Mononuclear cell (primary cell): Measurements from ENCODE around the gene PDE6C. TPM values are rescaled to one million over a fixed set of nuclear protein-coding genes. Genes with fewer than 3 reads are reported as not detected.

Source experiments
- H3K27me3 ChIP-seq: 2 replicates; pipeline ENCODE4 v1.6.0; 2011; ENCODE audit warnings: low read length, control low read depth; ENCODE audit not compliant: insufficient read depth
- H3K4me1 ChIP-seq: 2 replicates; pipeline ENCODE4 v1.5.1; 2011; ENCODE audit warnings: mild to moderate bottlenecking, low read length, control low read depth; ENCODE audit not compliant: insufficient read depth
- H3K4me3 ChIP-seq: 2 replicates; pipeline ENCODE4 v1.5.1; 2011; ENCODE audit warnings: mild to moderate bottlenecking, low read length, moderate library complexity
- H3K9me3 ChIP-seq: 2 replicates; pipeline ENCODE4 v1.5.1; 2011; ENCODE audit warnings: low read depth, mild to moderate bottlenecking, control low read depth, low read length
- total RNA-seq: library from RNA; depleted of rRNA; stranded (reverse); fragments of >200 nt; gene quantifications from one replicate; pipeline ENCODE4 v1.2.3, GENCODE V29; 2012

The PDE6C gene
- total RNA-seq, 1 donor = not detected

DNA sequence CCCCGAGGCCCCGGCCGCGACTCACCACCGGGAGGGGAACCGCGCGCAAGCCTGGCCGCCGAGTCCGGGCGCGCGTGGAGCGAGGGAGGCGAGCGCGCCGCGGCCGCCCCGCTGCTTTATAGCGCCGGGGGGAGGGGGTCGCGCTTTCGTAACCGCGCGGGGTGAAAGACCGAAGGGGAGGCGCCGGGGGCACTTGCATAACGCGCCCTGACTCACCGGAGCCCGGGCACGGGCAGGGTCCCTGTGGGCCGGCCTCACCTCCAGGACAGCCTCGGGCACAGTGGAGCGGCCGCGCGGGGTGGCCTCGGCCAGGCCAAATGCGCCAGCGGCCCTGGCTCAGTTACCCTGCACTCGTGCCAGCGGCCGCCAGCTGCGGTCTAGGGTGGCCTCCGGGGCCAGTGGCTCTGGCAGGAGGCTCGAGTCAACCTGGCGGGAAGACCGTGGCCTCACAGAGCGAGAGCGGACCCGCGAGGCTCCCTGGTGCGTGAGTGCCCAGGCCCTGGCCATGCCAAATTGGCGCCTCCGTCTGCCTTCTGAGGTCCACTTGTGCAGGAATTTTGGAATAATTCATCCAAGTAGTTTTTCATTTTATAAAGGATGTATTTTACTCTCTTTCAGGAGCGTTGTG is 11.1 kb upstream of the PDE6C start, which contains the start of gene RBP4:
RBP4 (minus strand) TSS at position 90 of the 628 bp plus-strand sequence. CDS start 207 bp downstream, outside the sequence.
- peaks cover 4% of the 10 kb centered on the region for H3K4me1 ChIP-seq
- no peak within 1 kb of the TSS for H3K4me3 ChIP-seq
- H3K27me3 ChIP-seq = peaks cover 47% of the 10 kb centered on the region
- no peaks in the 10 kb centered on the region for H3K9me3 ChIP-seq

DNA sequence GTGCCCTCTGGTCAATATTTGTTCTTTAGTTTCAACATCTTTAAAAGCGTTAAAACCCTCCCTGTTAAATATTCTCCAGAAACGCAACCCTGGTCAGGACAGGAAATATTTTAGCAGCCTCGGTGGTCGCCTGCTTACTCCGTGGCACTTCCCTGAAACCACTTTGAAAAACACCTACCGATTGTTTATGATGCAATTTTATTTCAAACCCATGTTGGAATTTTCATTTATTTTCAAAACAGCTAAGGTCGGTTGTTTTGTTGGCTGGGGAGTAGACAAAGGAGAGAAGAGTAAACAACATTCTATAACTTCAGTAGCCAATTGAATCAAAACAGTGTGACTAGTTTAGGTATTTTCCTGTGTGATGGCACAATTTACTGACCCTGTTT is 10.6 kb upstream of the PDE6C start:
- H3K9me3 ChIP-seq = no peaks in the 10 kb centered on the region
- H3K4me3 ChIP-seq = no peak overlapping the region
- peaks cover 52% of the 10 kb centered on the region for H3K27me3 ChIP-seq
- peaks cover 4% of the 10 kb centered on the region for H3K4me1 ChIP-seq

DNA sequence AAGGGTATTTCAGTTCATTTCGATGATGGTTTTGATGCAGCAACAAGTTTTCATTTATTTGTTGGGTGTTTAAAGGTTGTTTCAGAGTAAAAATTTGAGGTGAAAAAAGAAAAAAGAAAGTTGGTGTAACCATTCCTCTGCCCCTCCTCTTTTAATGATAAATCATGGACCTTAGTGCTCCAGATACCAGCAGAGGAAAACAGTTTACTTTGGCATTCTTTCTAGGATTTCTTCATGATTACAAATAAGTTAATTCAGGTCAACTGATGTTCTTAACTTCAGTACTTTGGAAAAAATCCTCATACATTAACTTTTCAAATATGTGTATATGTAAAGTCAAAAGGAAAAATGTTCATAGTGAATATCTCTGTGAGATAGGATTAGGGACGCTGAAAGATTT is 9.3 kb upstream of the PDE6C start:
- H3K27me3 ChIP-seq = peaks cover 54% of the 10 kb centered on the region
- H3K4me1 ChIP-seq = peaks cover 4% of the 10 kb centered on the region
- H3K4me3 ChIP-seq = no peak overlapping the region
- H3K9me3 ChIP-seq = no peaks in the 10 kb centered on the region

DNA sequence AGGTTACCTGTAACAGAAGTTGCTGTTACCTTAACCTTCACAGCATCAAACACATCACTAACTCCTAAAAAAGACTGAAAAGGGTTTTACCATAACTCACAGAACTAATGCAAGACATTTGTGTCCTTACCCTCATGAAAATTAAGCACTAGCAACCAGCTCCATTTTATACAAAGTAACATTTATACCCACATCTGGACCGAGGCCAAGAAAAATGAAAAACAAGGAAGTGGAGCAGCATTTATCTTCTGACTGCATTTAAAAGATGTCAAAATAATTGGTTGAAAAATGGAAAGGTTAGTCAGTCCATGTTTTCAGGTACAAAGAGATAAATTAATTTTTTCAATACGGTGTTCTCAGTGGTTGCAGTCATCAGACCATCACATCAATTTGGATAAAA is 8.2 kb upstream of the PDE6C start:
- H3K4me3 ChIP-seq = no peak overlapping the region
- H3K9me3 ChIP-seq = no peaks in the 10 kb centered on the region
- peaks cover 4% of the 10 kb centered on the region for H3K4me1 ChIP-seq
- H3K27me3 ChIP-seq = peaks cover 54% of the 10 kb centered on the region

DNA sequence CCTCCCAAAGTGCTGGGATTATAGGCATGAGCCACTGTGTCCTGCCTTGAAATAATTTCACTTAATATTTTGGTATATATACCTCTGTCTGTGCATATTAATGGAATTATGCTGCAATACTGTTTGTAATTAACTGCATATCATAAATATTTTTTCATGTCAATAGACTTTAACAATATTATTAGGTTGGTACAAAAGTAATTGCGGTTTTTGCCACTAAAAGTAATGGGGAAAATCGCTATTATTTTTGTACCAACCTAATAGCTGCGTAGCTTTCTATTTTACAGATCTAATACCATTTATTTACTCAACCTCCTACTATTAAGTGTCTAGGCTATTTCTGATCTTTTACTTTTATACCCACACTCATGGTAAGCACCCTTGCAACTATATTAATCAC is 3.9 kb upstream of the PDE6C start:
- Histone ChIP-seq H3K4me3 (no peak overlapping the region), H3K27me3 (peaks cover 23% of the 10 kb centered on the region), H3K4me1 (no peaks in the 10 kb centered on the region), H3K9me3 (no peaks in the 10 kb centered on the region)

DNA sequence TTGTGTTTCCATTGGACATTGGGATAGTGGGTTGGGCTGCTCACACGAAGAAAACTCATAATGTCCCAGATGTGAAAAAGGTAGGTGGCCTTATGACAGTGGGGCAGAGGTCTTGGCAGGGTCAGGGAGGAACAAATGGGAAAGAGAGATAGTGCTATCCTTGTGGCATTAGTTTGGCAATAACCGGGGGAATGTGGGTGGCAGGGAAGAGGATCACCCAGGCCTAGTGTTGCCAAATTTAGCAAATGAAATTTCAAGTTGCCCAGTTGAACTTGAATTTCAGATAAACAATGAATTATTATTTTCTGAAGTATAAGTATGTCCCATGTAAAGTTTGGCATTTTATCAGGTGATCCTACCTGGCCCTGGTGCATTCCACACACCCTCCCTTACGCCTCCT is 789 bp downstream of the PDE6C start:
- Histone ChIP-seq H3K4me1 (peaks cover 28% of the 10 kb centered on the region), H3K9me3 (no peaks in the 10 kb centered on the region), H3K27me3 (no peaks in the 10 kb centered on the region), H3K4me3 (no peak overlapping the region)

DNA sequence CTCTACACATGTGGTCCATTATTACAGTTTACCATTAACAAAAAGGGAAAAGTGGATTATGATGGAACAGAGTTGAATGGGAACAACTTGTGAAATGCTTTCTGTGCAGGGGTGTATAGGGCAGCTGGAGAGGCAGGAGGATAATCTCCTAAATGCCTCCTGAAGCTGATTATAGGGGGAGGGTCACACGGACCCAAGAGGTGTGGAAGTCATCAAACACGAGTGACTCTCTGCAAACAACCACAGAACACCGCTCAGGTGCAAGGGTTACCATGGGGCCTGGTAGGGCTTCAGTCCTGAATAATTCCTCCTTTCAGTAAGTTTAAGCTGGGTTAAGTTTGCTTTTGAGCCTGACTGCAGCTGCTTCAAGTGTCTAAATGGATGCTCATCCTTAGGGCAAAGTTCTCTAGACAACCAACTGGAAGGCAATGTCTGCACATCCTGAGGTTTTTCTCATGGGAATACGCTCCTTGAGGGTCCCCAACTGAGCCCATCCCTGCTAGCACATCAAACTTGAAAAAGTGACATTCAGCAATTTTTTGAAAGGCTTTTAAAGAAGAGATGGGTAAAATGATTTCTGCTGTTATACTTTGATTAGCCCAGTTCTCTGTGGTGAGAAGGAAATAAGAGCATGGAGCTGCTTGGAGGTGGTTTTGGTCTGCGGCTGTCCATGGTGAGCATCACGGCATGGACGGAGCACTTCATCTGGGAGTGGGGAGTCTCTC is 1.9 kb downstream of the PDE6C start:
- H3K4me1 ChIP-seq = peaks cover 28% of the 10 kb centered on the region
- no peaks in the 10 kb centered on the region for H3K27me3 ChIP-seq
- no peak overlapping the region for H3K4me3 ChIP-seq
- no peaks in the 10 kb centered on the region for H3K9me3 ChIP-seq

DNA sequence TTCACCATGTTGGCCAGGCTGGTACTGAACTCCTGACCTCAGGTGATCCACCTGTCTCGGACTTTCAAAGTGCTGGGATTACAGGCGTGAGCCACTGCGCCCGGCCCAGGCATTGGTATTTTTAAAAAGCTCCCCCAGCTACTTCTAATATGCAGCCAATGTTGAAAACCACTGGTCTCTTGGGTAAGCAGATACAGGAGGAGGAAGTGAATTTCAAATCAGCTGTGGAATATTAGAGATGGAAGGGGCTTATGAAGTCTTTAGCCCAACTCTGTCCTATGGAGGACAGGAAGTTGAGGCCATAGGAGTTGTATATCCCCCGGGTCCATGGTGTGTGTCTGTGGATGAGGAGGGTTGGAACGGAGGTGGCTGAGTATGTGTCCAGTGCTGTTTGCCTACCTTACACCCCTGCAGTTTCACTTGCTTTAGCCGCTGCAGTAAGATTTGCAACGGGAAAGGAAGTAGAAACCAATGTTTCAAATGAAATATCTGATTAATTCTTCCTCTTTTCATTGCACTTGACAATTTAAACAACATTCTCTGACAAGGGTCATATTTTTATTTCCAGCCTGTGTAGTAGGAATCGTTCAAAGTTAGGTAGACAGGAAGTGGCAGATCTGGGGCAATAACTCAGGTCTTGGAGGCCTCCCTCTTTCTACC is 3.4 kb downstream of the PDE6C start:
- Histone ChIP-seq H3K4me1 (peaks cover 28% of the 10 kb centered on the region), H3K27me3 (no peaks in the 10 kb centered on the region), H3K9me3 (no peaks in the 10 kb centered on the region), H3K4me3 (no peak overlapping the region)

DNA sequence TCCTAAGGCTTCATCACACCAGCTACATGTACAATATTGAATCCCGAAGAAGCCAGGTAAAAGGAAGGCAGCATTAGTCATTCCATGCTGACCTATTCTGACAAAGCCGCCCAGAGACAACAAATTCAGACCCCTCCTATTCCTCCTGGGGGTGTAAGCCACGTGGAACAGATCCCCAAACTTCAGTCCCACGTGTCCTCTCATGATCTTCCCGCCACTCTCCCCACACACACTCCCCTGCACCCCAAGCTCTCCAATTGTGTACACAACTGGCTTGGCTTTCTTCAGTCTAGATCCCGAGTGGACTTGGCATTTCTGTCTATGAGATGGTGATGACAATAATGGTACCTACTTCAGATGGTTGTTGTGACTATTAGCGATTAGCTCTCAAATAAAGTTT is 8.6 kb downstream of the PDE6C start:
- H3K4me1 ChIP-seq = peaks cover 15% of the 10 kb centered on the region
- H3K9me3 ChIP-seq = no peaks in the 10 kb centered on the region
- no peaks in the 10 kb centered on the region for H3K27me3 ChIP-seq
- no peak overlapping the region for H3K4me3 ChIP-seq

DNA sequence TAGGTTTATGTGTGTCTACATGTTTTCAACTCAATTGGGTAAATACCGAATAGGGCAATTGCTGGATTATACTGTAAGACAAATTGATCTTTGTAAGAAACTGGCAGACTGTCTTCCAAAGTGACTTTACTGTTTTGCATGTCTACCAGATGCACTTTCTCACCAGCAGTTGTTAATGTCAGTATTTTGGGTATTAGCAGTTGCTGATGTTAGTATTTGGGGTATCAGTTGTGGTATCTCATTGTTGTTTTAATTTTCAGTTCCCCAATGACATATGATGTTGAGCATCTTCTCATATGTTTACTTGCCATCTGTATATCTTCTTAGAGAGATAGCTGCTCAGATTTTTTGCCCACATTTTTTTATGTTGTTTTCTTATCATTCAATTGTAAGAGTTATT is 10.6 kb downstream of the PDE6C start:
- no peak overlapping the region for H3K4me3 ChIP-seq
- no peaks in the 10 kb centered on the region for H3K9me3 ChIP-seq
- no peaks in the 10 kb centered on the region for H3K4me1 ChIP-seq
- no peaks in the 10 kb centered on the region for H3K27me3 ChIP-seq

DNA sequence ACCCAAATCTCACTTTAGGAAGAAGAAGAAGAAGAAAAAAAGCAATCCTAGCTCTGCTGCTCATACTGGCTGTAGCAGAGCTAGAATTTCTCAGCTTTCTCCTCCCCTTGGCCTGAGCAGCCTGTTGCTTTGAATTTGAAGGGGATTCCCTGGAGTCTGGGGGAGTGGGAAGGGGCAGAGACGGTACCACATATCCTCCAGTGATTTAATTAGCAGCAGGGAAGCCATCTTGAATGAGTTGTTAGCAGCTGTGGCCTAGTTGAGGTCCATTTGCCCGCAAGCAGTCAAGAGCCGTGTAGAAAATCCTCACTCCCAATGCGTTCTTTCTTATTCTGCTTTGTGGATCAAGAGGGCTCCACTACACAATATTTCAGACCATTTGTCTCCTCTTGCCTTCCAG is 16.5 kb downstream of the PDE6C start:
- H3K4me1 ChIP-seq = no peaks in the 10 kb centered on the region
- H3K27me3 ChIP-seq = no peaks in the 10 kb centered on the region
- no peak overlapping the region for H3K4me3 ChIP-seq
- no peaks in the 10 kb centered on the region for H3K9me3 ChIP-seq

DNA sequence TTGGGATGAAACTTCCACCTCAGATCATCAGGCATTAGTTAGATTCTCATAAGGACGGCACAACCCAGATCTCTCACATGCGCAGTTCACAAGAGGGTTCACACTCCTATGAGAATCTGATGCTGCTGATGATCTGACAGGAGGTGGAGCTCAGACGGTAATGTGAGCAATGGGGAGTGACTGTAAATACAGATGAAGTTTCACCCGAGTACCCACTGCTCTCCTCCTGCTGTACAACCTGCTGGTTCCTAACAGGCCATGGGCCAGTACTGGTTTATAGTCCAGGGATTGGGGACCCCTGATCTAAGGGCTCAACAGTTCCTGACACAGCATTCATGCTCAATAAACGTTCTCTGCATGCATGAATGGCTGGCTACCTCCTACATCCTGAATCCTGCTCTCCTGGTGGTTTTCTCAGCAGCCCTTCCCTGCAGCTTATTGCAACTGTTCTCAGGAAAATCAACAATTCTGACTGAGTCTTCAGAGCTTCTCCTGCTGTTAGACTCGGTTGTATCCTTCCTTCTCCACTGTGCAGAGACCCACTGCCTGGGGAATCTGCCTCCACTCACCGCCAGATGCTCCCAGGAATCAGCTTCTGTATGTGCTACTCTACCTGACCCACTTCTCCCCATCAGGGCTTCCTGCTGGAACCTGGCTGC is 17.4 kb downstream of the PDE6C start:
- Histone ChIP-seq H3K27me3 (no peaks in the 10 kb centered on the region), H3K9me3 (no peaks in the 10 kb centered on the region), H3K4me1 (no peaks in the 10 kb centered on the region), H3K4me3 (no peak overlapping the region)

DNA sequence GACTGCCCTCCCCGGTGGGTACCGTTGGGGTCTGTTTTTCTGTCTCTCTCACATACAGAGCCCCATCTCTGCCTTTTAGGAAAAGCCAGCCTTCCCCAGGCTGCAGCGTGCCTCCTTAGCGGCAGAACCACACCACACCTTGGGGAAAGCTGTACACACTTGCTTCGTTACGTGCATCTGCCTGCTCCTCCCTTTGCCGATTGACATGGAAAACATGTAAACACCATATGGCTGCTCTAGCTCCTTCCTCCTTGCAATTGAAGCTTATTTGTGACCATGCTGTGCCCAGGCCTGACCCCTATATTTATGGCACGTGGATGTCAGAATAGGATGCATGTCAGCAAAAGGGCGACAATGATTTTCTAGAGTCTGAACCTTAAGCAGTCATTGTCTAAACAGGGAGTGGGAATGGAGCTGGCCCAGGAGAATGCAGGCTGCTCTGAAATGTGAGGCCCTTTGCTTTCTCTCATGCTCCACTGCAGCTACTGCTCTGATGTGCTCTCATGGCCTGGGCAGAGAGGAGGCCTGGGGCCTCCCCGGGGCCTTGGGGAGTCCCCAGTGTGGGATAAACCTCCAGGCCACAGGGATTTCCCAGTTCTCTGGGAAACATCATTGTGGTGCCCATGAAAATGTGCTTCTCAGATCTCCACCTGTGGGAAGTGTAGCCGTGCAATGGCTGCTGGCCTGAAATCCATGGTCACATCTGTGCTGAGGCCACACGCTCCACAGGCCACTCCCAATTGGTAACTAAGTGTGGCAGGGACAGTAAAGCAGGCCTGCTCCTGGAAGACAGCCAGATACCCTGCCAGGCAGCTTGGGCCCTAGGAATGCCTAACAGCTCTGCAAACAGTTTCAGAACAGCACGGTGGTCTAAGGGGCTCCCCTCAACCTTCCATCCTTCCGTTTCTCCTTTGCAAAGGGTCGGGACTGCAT is 18.6 kb downstream of the PDE6C start:
- no peak overlapping the region for H3K4me3 ChIP-seq
- no peaks in the 10 kb centered on the region for H3K4me1 ChIP-seq
- no peaks in the 10 kb centered on the region for H3K27me3 ChIP-seq
- no peaks in the 10 kb centered on the region for H3K9me3 ChIP-seq

DNA sequence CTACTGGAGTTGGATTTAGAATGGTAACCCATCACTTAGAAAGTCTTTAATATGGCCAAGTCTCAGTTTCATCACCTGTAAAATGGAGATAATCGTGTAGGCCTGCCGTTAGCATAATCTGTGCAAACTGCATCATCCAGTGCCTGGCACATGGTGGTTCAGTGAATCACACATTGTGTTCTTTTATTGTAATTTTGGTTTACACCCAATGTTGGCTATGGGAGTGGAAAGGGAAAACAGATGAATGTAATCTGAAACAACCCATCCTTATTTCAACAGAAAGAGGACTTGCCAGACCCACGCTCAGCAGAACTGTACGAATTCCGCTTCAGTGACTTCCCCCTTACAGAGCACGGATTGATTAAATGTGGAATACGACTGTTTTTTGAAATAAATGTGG is 27.5 kb downstream of the PDE6C start:
- Histone ChIP-seq H3K4me3 (no peak overlapping the region), H3K9me3 (no peaks in the 10 kb centered on the region), H3K27me3 (peaks cover 7% of the 10 kb centered on the region), H3K4me1 (no peaks in the 10 kb centered on the region)
